ENCODE measurements around the gene LRRIQ1. TPM values are rescaled to one million over a fixed set of nuclear protein-coding genes. Genes with fewer than 3 reads are reported as not detected.

LRRIQ1 gene
- total RNA-seq, 1 donor from 2014 or later = not detected

GRCh38 chr12:85277900-85278597 lies 241.9 kb downstream of the LRRIQ1 start:
- Histone ChIP-seq H3K4me3 (ENCODE audit: low read length in 3 of 3) (no peak overlapping the region), H3K27me3 (ENCODE audit: control insufficient read depth in 3 of 3, insufficient read depth in 3 of 3, low read length in 3 of 3) (peaks cover 55 to 76% (median 59%) of the 10 kb centered on the region in 3 donors), H3K9ac (ENCODE audit: low read depth in 1 of 3, low read length in 3 of 3) (no peak overlapping the region), H3K36me3 (ENCODE audit: control insufficient read depth in 3 of 3, insufficient read depth in 3 of 3, low read length in 3 of 3) (no peaks in the 10 kb centered on the region), H3K27ac (ENCODE audit: low read depth, low read length) (no peak overlapping the region), H3K9me3 (ENCODE audit: control insufficient read depth in 3 of 3, low read length in 3 of 3) (peaks cover 0 to 3% (median 1%) of the 10 kb centered on the region in 3 donors), H3K4me1 (ENCODE audit: control insufficient read depth in 3 of 3, insufficient read depth in 3 of 3, low read length in 3 of 3) (peaks cover 5 to 10% (median 6%) of the 10 kb centered on the region in 3 donors)

- Histone ChIP-seq H3K9me3 (ENCODE audit: control insufficient read depth in 3 of 3, low read length in 3 of 3) (peaks cover 0 to 3% (median 1%) of the 10 kb centered on the region in 3 donors), H3K9ac (ENCODE audit: low read depth in 1 of 3, low read length in 3 of 3) (no peak overlapping the region), H3K27me3 (ENCODE audit: control insufficient read depth in 3 of 3, insufficient read depth in 3 of 3, low read length in 3 of 3) (peaks cover 50 to 76% (median 55%) of the 10 kb centered on the region in 3 donors), H3K27ac (ENCODE audit: low read depth, low read length) (no peak overlapping the region), H3K4me3 (ENCODE audit: low read length in 3 of 3) (no peak overlapping the region), H3K4me1 (ENCODE audit: control insufficient read depth in 3 of 3, insufficient read depth in 3 of 3, low read length in 3 of 3) (peaks cover 5 to 10% (median 6%) of the 10 kb centered on the region in 3 donors), H3K36me3 (ENCODE audit: control insufficient read depth in 3 of 3, insufficient read depth in 3 of 3, low read length in 3 of 3) (no peaks in the 10 kb centered on the region)
Observed at GRCh38 chr12:85278598-85279448, 242.7 kb downstream of the LRRIQ1 start.

GRCh38 chr12:85279449-85280164 lies 243.5 kb downstream of the LRRIQ1 start:
- Histone ChIP-seq H3K4me3 (ENCODE audit: low read length in 3 of 3) (peak overlapping the region; percentile 57 to 65 (median 62)), H3K9me3 (ENCODE audit: control insufficient read depth in 3 of 3, low read length in 3 of 3) (peaks cover 0 to 3% (median 1%) of the 10 kb centered on the region in 3 donors), H3K27me3 (ENCODE audit: control insufficient read depth in 3 of 3, insufficient read depth in 3 of 3, low read length in 3 of 3) (peaks cover 49 to 72% (median 49%) of the 10 kb centered on the region in 3 donors), H3K27ac (ENCODE audit: low read depth, low read length) (no peak overlapping the region), H3K36me3 (ENCODE audit: control insufficient read depth in 3 of 3, insufficient read depth in 3 of 3, low read length in 3 of 3) (no peaks in the 10 kb centered on the region), H3K4me1 (ENCODE audit: control insufficient read depth in 3 of 3, insufficient read depth in 3 of 3, low read length in 3 of 3) (peaks cover 5 to 10% (median 6%) of the 10 kb centered on the region in 3 donors), H3K9ac (ENCODE audit: low read depth in 1 of 3, low read length in 3 of 3) (no peak overlapping the region)

GRCh38 chr12:85280165-85280983 lies 244.2 kb downstream of the LRRIQ1 start, which contains the start of gene ALX1:
Gene ALX1 (plus strand): TSS chr12:85280220. CDS start chr12:85280262, 42 bp downstream.
- Histone ChIP-seq H3K4me3 (ENCODE audit: low read length in 3 of 3) (peak within 1 kb of the TSS; percentile 57 to 65 (median 62)), H3K36me3 (ENCODE audit: control insufficient read depth in 3 of 3, insufficient read depth in 3 of 3, low read length in 3 of 3) (no peaks in the 10 kb centered on the region), H3K9me3 (ENCODE audit: control insufficient read depth in 3 of 3, low read length in 3 of 3) (peaks cover 0 to 3% (median 1%) of the 10 kb centered on the region in 3 donors), H3K9ac (ENCODE audit: low read depth in 1 of 3, low read length in 3 of 3) (peak within 1 kb of the TSS in 1 of 3 donors; percentile 18), H3K4me1 (ENCODE audit: control insufficient read depth in 3 of 3, insufficient read depth in 3 of 3, low read length in 3 of 3) (peaks cover 5 to 10% (median 6%) of the 10 kb centered on the region in 3 donors), H3K27ac (ENCODE audit: low read depth, low read length) (no peak within 1 kb of the TSS), H3K27me3 (ENCODE audit: control insufficient read depth in 3 of 3, insufficient read depth in 3 of 3, low read length in 3 of 3) (peaks cover 48 to 71% (median 49%) of the 10 kb centered on the region in 3 donors)

- H3K9ac ChIP-seq (ENCODE audit: low read depth in 1 of 3, low read length in 3 of 3) = no peak overlapping the region
Observed at GRCh38 chr12:85280984-85281630, 245.0 kb downstream of the LRRIQ1 start.

GRCh38 chr12:85281636-85282312 lies 245.6 kb downstream of the LRRIQ1 start:
- H3K27ac ChIP-seq (ENCODE audit: low read depth, low read length) = no peak overlapping the region
- no peak overlapping the region for H3K4me3 ChIP-seq (ENCODE audit: low read length in 3 of 3)
- H3K27me3 ChIP-seq (ENCODE audit: control insufficient read depth in 3 of 3, insufficient read depth in 3 of 3, low read length in 3 of 3) = peaks cover 42 to 64% (median 49%) of the 10 kb centered on the region in 3 donors
- peaks cover 0 to 3% (median 1%) of the 10 kb centered on the region in 3 donors for H3K9me3 ChIP-seq (ENCODE audit: control insufficient read depth in 3 of 3, low read length in 3 of 3)
- no peaks in the 10 kb centered on the region for H3K36me3 ChIP-seq (ENCODE audit: control insufficient read depth in 3 of 3, insufficient read depth in 3 of 3, low read length in 3 of 3)
- no peak overlapping the region for H3K9ac ChIP-seq (ENCODE audit: low read depth in 1 of 3, low read length in 3 of 3)
- H3K4me1 ChIP-seq (ENCODE audit: control insufficient read depth in 3 of 3, insufficient read depth in 3 of 3, low read length in 3 of 3) = peaks cover 5 to 10% (median 6%) of the 10 kb centered on the region in 3 donors

More at GRCh38 chr12:85280984-85281630, 245.0 kb downstream of the LRRIQ1 start:
- Histone ChIP-seq H3K27me3 (ENCODE audit: control insufficient read depth in 3 of 3, insufficient read depth in 3 of 3, low read length in 3 of 3) (peaks cover 45 to 68% (median 49%) of the 10 kb centered on the region in 3 donors), H3K36me3 (ENCODE audit: control insufficient read depth in 3 of 3, insufficient read depth in 3 of 3, low read length in 3 of 3) (no peaks in the 10 kb centered on the region), H3K27ac (ENCODE audit: low read depth, low read length) (no peak overlapping the region), H3K4me3 (ENCODE audit: low read length in 3 of 3) (peak overlapping the region in 2 of 3 donors; percentile 57 to 65), H3K9me3 (ENCODE audit: control insufficient read depth in 3 of 3, low read length in 3 of 3) (peaks cover 0 to 3% (median 1%) of the 10 kb centered on the region in 3 donors), H3K4me1 (ENCODE audit: control insufficient read depth in 3 of 3, insufficient read depth in 3 of 3, low read length in 3 of 3) (peaks cover 5 to 10% (median 6%) of the 10 kb centered on the region in 3 donors)

- peaks cover 5 to 10% (median 6%) of the 10 kb centered on the region in 3 donors for H3K4me1 ChIP-seq (ENCODE audit: control insufficient read depth in 3 of 3, insufficient read depth in 3 of 3, low read length in 3 of 3)
- peaks cover 29 to 52% (median 34%) of the 10 kb centered on the region in 3 donors for H3K27me3 ChIP-seq (ENCODE audit: control insufficient read depth in 3 of 3, insufficient read depth in 3 of 3, low read length in 3 of 3)
- H3K36me3 ChIP-seq (ENCODE audit: control insufficient read depth in 3 of 3, insufficient read depth in 3 of 3, low read length in 3 of 3) = no peaks in the 10 kb centered on the region
- no peak overlapping the region for H3K27ac ChIP-seq (ENCODE audit: low read depth, low read length)
- H3K4me3 ChIP-seq (ENCODE audit: low read length in 3 of 3) = no peak overlapping the region
- no peak overlapping the region for H3K9ac ChIP-seq (ENCODE audit: low read depth in 1 of 3, low read length in 3 of 3)
- H3K9me3 ChIP-seq (ENCODE audit: control insufficient read depth in 3 of 3, low read length in 3 of 3) = peaks cover 0 to 1% (median under 1%) of the 10 kb centered on the region in 3 donors
Observed at GRCh38 chr12:85283560-85283959, 247.4 kb downstream of the LRRIQ1 start.
